SU-DHL-6 (cell line): ENCODE results near the gene CELA2A.

ENCODE experiments used
- EZH2phosphoT487 ChIP-seq: fragments of 200-600 bp; sonication (generic), shearing (Covaris generic); conservative IDR thresholded peaks from 2 replicates; pipeline ENCODE4 v1.6.1; 2018; ENCODE audit warnings: mild to moderate bottlenecking, antibody characterized with exemption, low read length, moderate library complexity, mixed read lengths
- TF ChIP-seq, protein P1 (sequence below): fragments of 200-600 bp; sonication (generic); IDR thresholded peaks from one replicate; pipeline ENCODE4 v1.5.1; 2017; ENCODE audit warnings: antibody characterized with exemption, mild to moderate bottlenecking, low read length, moderate library complexity; ENCODE audit not compliant: insufficient read depth, poor library complexity, severe bottlenecking

GRCh38 chr1:15424146-15424667 is 32.3 kb upstream of the CELA2A start:
- TF ChIP-seq, protein P1, sequence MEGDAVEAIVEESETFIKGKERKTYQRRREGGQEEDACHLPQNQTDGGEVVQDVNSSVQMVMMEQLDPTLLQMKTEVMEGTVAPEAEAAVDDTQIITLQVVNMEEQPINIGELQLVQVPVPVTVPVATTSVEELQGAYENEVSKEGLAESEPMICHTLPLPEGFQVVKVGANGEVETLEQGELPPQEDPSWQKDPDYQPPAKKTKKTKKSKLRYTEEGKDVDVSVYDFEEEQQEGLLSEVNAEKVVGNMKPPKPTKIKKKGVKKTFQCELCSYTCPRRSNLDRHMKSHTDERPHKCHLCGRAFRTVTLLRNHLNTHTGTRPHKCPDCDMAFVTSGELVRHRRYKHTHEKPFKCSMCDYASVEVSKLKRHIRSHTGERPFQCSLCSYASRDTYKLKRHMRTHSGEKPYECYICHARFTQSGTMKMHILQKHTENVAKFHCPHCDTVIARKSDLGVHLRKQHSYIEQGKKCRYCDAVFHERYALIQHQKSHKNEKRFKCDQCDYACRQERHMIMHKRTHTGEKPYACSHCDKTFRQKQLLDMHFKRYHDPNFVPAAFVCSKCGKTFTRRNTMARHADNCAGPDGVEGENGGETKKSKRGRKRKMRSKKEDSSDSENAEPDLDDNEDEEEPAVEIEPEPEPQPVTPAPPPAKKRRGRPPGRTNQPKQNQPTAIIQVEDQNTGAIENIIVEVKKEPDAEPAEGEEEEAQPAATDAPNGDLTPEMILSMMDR = no peak
- TF ChIP-seq EZH2phosphoT487 = no peak
